ENCODE data around the gene PELI2.

Gene PELI2

GRCh38 chr14:56333359-56334292, 215.4 kb downstream of the PELI2 start:
- TF ChIP-seq GATA2 (IDR thresholded peaks at IDR 0.05; ENCODE audit: low read depth, low read length) (no peak), GATA3 (IDR thresholded peaks at IDR 0.05; ENCODE audit: low read depth, low read length) (no peak)

GRCh38 chr14:56334458-56334857, 216.2 kb downstream of the PELI2 start:
- TF ChIP-seq GATA3 (IDR thresholded peaks at IDR 0.05; ENCODE audit: low read depth, low read length) = no peak
- TF ChIP-seq GATA2 (IDR thresholded peaks at IDR 0.05; ENCODE audit: low read depth, low read length) = no peak

GRCh38 chr14:56338674-56339073, 220.5 kb downstream of the PELI2 start:
- TF ChIP-seq GATA3 (IDR thresholded peaks at IDR 0.05; ENCODE audit: low read depth, low read length) = no peak
- no peak for TF ChIP-seq GATA2 (IDR thresholded peaks at IDR 0.05; ENCODE audit: low read depth, low read length)

- TF ChIP-seq GATA2 (IDR thresholded peaks at IDR 0.05; ENCODE audit: low read depth, low read length) = no peak
- no peak for TF ChIP-seq GATA3 (IDR thresholded peaks at IDR 0.05; ENCODE audit: low read depth, low read length)
Measured at GRCh38 chr14:56339855-56340701, 221.9 kb downstream of the PELI2 start.

- TF ChIP-seq GATA3 (IDR thresholded peaks at IDR 0.05; ENCODE audit: low read depth, low read length) (no peak), GATA2 (IDR thresholded peaks at IDR 0.05; ENCODE audit: low read depth, low read length) (no peak)
Measured at GRCh38 chr14:56340932-56341331, 222.7 kb downstream of the PELI2 start.

- no peak for TF ChIP-seq GATA3 (IDR thresholded peaks at IDR 0.05; ENCODE audit: low read depth, low read length)
- TF ChIP-seq GATA2 (IDR thresholded peaks at IDR 0.05; ENCODE audit: low read depth, low read length) = no peak
Measured at GRCh38 chr14:56341766-56342493, 223.7 kb downstream of the PELI2 start.

- TF ChIP-seq GATA2 (IDR thresholded peaks at IDR 0.05; ENCODE audit: low read depth, low read length) (no peak), GATA3 (IDR thresholded peaks at IDR 0.05; ENCODE audit: low read depth, low read length) (no peak)
Measured at GRCh38 chr14:56342494-56342942, 224.3 kb downstream of the PELI2 start.

- TF ChIP-seq GATA3 (IDR thresholded peaks at IDR 0.05; ENCODE audit: low read depth, low read length) (no peak), GATA2 (IDR thresholded peaks at IDR 0.05; ENCODE audit: low read depth, low read length) (no peak)
Measured at GRCh38 chr14:56349960-56350359, 231.7 kb downstream of the PELI2 start.

Measured in SH-SY5Y (cell line).